PFSK-1 (cell line): ENCODE data around the gene BNIPL.

Source experiments
- POLR2AphosphoS5 ChIP-seq: IDR thresholded peaks from 2 replicates; pipeline ENCODE4 v1.6.1; 2012; ENCODE audit warnings: low read depth, mild to moderate bottlenecking, control low read depth, low read length, moderate library complexity
- REST ChIP-seq, 2 experiments: IDR thresholded peaks; 2 replicates each; pipeline versions ENCODE4 v1.6.1 to v1.8.0; 2011 to 2012; ENCODE audit warnings: low read depth in 2 of 2, low read length in 2 of 2, control low read depth in 1 of 2, inconsistent platforms in 1 of 2, mild to moderate bottlenecking in 1 of 2, moderate library complexity in 1 of 2; ENCODE audit not compliant: insufficient read depth in 1 of 2
- TAF1 ChIP-seq: IDR thresholded peaks from 2 replicates; pipeline ENCODE4 v1.6.1; 2012; ENCODE audit warnings: low read length, control low read depth, borderline replicate concordance; ENCODE audit not compliant: insufficient read depth

GRCh38 chr1:150987924-150988323 is 48.5 kb upstream of the BNIPL start:
- TF ChIP-seq POLR2AphosphoS5: no peak
- TF ChIP-seq TAF1: no peak
- TF ChIP-seq REST (IDR thresholded peaks at IDR 0.05; ENCODE audit: insufficient read depth in 1 of 2, low read depth in 2 of 2, low read length in 2 of 2): no peak
